Transverse colon (tissue), 3 donors: ENCODE results near the gene XXYLT1.

Source experiments
- CTCF ChIP-seq, 5 experiments: fragments of 200-600 bp in 3 of 5; fragments of 450-650 bp in 2 of 5; sonication (generic) in 3 of 5; IDR thresholded peaks; 1 replicate in 2 of 5; 2 replicates in 3 of 5; pipeline ENCODE4 v1.5.1; 2016 to 2017; ENCODE audit warnings: antibody characterized with exemption in 5 of 5, inconsistent platforms in 3 of 5, mild to moderate bottlenecking in 2 of 5, moderate library complexity in 1 of 5
- EP300 ChIP-seq: sonication (generic); formaldehyde crosslinking; IDR thresholded peaks from one replicate; pipeline ENCODE4 v1.6.1; 2017; ENCODE audit warnings: antibody characterized with exemption, low read depth
- POLR2A ChIP-seq: fragments of 450-650 bp; IDR thresholded peaks from one replicate; pipeline ENCODE4 v1.6.1; 2016; ENCODE audit warnings: antibody characterized with exemption, mild to moderate bottlenecking, moderate library complexity

DNA sequence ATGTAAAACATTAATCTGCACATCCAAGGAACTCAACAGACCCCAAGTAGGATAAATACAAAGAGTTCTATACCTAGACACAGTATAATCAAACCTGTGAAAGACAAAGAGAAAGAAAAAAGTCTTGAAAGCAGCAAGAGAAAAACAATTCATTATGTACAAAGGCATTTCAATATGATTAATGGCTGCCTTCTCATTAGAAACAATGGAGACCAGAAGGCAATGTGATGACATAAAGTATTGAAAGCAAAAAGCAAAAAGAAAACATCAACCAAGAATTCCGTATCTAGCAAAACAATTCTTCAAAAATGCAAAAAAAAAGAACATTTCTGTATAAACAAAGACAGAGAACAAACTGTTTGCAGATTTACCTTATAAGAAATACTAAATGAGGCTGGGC lies 81.1 kb downstream of the XXYLT1 start:
- no peak for TF ChIP-seq POLR2A
- no peak for TF ChIP-seq CTCF (IDR thresholded peaks at IDR 0.05)
- no peak for TF ChIP-seq EP300
